ENCODE measurements around the gene ANO9. TPM values are rescaled to one million over a fixed set of nuclear protein-coding genes. Genes with fewer than 3 reads are reported as not detected.

The ANO9 gene
- polyA plus RNA-seq, 1 donor: 169 TPM

DNA sequence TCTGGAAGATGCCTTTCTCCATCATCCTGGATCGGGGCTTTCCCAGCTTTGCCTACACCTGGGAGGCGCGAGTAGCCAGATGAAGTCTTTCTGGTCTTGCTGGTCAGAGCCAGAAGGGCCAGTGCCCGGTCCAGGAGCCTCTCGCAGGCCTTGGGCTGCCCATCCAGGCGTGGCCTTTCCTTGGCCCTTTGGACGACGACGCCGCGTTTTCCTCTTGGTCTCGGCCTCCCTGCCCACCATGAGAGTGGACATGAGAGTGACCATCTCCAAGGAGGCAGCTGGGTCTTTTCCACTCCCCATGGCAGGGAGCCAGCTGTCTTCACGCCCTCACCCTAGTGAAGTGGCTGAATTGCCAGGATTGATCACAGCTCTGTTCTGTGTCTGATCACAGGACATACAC, 11.8 kb upstream of the ANO9 start:
- peaks cover 39% of the 10 kb centered on the region for H3K36me3 ChIP-seq (ENCODE audit: control insufficient read depth, insufficient read depth, low read length)
- peaks cover 22% of the 10 kb centered on the region for H3K4me1 ChIP-seq (ENCODE audit: control insufficient read depth, insufficient read depth, low read length)
- H3K27me3 ChIP-seq (ENCODE audit: control insufficient read depth, insufficient read depth, low read length): no peaks in the 10 kb centered on the region
- WGBS (ENCODE audit: insufficient coverage, low lambda C conversion rate): no CpG with 5 or more reads among the region's 13 CpGs
- no peaks in the 10 kb centered on the region for H3K9me3 ChIP-seq (ENCODE audit: control insufficient read depth, low read depth, low read length)
- DNase-seq: no peak
- H3K4me3 ChIP-seq (ENCODE audit: low read length): no peak overlapping the region
- H3K27ac ChIP-seq (ENCODE audit: low read length): no peak overlapping the region

DNA sequence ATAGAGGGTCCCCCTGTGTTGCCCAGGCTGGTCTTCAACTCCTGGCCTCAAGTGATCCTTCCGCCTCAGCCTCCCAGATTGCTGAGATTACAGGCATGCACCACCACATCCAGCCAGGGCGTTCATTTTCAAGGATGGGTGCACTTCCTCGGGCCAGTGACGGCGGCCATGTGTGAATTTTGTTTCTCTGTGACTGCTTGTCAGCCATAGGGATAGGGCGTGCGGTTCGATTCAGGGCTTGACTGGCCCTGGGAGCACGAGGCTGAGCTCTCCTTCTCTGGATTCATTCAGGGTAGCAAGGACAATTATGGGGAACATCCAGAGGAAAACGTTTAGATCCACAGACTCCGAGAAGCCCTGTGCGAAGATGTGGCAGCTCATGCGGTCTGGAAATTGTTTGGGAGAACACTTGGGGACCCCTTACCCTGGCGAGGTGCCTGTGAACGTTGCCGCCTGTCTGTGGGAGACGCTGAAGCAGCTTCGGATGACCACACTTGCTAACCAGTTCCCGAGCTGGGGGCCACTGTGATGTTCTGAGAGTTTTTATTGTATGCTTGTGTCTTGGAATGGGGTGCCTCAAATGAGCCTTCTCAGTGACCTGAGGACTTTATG, 11.2 kb upstream of the ANO9 start:
- Histone ChIP-seq H3K27ac (ENCODE audit: low read length) (no peak overlapping the region), H3K36me3 (ENCODE audit: control insufficient read depth, insufficient read depth, low read length) (peaks cover 39% of the 10 kb centered on the region), H3K4me1 (ENCODE audit: control insufficient read depth, insufficient read depth, low read length) (peaks cover 25% of the 10 kb centered on the region), H3K9me3 (ENCODE audit: control insufficient read depth, low read depth, low read length) (no peaks in the 10 kb centered on the region), H3K4me3 (ENCODE audit: low read length) (no peak overlapping the region), H3K27me3 (ENCODE audit: control insufficient read depth, insufficient read depth, low read length) (no peaks in the 10 kb centered on the region)
- no CpG with 5 or more reads among the region's 19 CpGs for WGBS (ENCODE audit: insufficient coverage, low lambda C conversion rate)
- no peak for DNase-seq

DNA sequence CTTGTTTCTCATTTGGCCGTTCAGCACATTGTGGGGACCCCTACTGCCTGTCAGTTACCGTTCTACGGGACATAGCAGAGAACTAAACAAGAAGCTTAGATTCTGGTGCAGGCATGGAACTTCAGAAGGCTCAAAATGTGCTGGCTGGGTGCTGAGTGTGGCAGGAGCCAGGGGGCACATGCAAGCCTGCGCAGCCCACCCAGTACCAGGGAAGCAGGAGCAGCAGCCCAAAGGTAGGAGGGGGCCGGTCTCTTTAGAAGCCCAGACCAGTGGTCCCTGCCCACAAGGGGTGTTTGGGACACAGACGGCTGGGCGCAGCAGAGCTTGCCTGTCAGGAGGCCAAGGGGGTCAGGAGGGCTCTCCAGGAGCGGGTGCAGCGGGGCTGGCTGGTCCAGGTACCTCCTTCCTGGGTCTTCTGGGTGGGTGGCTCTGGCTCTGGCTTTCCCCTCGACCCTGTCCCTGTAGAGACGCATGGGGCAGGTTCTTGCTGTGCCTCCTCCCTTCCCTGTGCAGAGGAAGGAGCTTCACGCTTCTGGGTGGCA, 10.5 kb upstream of the ANO9 start:
- Histone ChIP-seq H3K9me3 (ENCODE audit: control insufficient read depth, low read depth, low read length) (no peaks in the 10 kb centered on the region), H3K4me1 (ENCODE audit: control insufficient read depth, insufficient read depth, low read length) (peaks cover 30% of the 10 kb centered on the region), H3K4me3 (ENCODE audit: low read length) (no peak overlapping the region), H3K27ac (ENCODE audit: low read length) (no peak overlapping the region), H3K27me3 (ENCODE audit: control insufficient read depth, insufficient read depth, low read length) (no peaks in the 10 kb centered on the region), H3K36me3 (ENCODE audit: control insufficient read depth, insufficient read depth, low read length) (peaks cover 36% of the 10 kb centered on the region)
- no CpG with 5 or more reads among the region's 12 CpGs for WGBS (ENCODE audit: insufficient coverage, low lambda C conversion rate)
- no peak for DNase-seq

DNA sequence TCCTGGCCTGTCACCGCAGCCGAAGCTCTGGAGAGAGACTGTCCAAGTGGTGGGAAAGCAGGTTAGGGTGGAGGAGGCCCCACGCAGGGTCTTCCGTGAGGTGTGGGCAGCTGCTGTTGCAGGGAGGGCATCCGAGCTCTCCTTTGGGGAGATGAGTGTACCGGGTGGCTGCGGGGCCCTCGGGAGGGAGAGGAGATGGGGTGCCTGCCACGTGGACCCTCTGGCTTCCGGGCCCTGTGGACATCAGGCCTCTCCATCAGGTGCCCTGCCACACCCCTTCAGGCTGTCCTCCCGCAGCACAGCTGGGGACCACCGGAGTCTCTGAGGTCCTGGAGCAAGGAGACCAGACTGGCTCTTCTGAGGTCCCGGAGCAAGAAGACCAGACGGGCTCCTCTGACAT, 9.9 kb upstream of the ANO9 start:
- H3K27me3 ChIP-seq (ENCODE audit: control insufficient read depth, insufficient read depth, low read length): no peaks in the 10 kb centered on the region
- peaks cover 34% of the 10 kb centered on the region for H3K4me1 ChIP-seq (ENCODE audit: control insufficient read depth, insufficient read depth, low read length)
- H3K4me3 ChIP-seq (ENCODE audit: low read length): no peak overlapping the region
- no peak for DNase-seq
- H3K36me3 ChIP-seq (ENCODE audit: control insufficient read depth, insufficient read depth, low read length): peaks cover 33% of the 10 kb centered on the region
- WGBS (ENCODE audit: insufficient coverage, low lambda C conversion rate): no CpG with 5 or more reads among the region's 14 CpGs
- H3K9me3 ChIP-seq (ENCODE audit: control insufficient read depth, low read depth, low read length): no peaks in the 10 kb centered on the region
- H3K27ac ChIP-seq (ENCODE audit: low read length): no peak overlapping the region

DNA sequence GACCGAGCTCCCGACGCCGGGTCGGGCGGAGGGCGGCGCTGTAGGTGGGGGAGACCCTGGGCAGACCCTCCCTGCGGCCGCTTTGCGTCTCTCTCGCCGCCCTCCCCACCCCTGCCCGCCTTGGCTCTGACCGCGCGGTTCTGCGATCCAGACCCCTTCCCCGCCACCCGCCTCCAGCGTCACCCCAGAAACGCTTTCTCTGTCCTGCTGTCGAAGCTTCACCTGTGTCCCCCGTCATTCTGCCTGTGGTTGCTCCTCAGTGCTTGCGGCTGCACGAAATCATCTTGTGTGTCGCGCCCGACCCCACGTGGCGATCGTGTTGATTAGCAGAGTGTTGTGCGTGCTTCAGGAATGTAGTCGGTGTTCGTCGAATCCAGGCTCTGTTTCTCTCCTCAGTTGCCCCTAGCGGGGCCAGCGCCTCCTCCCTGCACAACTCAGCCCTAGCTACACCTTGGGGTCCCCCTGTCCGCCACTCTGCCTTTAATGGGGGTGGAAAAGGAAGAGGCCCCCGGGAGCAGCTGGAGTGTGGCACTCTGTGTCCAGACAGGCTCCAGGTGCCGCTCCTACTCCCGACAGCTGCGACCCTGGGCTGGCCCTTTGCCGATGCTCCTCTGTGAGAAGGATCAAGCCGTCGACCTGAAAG, 9.1 kb upstream of the ANO9 start:
- H3K27ac ChIP-seq (ENCODE audit: low read length): no peak overlapping the region
- no CpG with 5 or more reads among the region's 46 CpGs for WGBS (ENCODE audit: insufficient coverage, low lambda C conversion rate)
- H3K36me3 ChIP-seq (ENCODE audit: control insufficient read depth, insufficient read depth, low read length): peaks cover 33% of the 10 kb centered on the region
- no peaks in the 10 kb centered on the region for H3K27me3 ChIP-seq (ENCODE audit: control insufficient read depth, insufficient read depth, low read length)
- H3K9me3 ChIP-seq (ENCODE audit: control insufficient read depth, low read depth, low read length): no peaks in the 10 kb centered on the region
- DNase-seq: peak; percentile 70 to 77
- peak overlapping the region; percentile 66 for H3K4me3 ChIP-seq (ENCODE audit: low read length)
- peaks cover 42% of the 10 kb centered on the region for H3K4me1 ChIP-seq (ENCODE audit: control insufficient read depth, insufficient read depth, low read length)

DNA sequence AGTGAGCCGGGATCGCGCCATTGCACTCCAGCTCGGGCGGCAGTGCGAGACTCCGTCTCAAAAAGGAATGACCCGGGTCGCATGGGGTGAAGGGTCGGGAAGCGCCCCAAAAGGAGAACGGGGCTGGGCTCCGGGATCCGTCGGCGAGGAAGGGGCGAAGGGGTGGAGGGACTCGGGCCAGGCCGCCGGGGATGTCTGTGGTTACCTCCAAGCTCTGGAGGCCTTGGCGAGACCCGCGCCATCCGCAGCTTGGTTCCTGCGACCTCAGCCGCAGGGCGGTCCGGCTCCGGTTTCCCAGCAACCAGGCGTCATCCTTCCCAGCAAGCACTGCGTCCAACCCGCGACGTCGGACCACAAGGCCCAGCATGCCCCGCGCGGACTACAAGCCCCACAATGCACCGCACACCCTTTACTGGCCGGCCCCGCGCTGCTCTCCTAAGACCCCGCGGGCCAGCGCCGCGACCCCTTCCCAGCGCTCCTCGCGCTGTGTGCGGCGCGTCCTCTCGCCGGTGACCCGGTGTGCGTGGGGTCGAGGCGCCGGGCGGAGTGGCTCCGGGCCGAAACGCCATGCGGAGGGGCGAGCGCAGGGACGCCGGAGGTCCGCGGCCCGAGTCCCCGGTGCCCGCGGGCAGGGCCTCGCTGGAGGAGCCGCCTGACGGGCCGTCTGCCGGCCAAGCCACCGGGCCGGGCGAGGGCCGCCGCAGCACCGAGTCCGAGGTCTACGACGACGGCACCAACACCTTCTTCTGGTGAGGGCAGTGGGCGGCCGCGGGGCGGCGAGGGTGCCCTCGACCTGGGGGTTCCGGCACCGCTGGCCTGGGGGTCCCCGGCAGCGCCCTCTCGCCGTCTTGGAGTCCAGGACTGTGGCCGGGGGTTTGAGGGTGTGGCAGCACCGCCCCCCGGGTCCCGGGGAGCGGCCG, 8.3 kb upstream of the ANO9 start, which contains the start of gene PTDSS2:
PTDSS2 (plus strand) TSS at position 391 of the 920 bp plus-strand sequence; CDS start at position 568, 177 bp downstream.
- Histone ChIP-seq H3K27me3 (ENCODE audit: control insufficient read depth, insufficient read depth, low read length) (no peaks in the 10 kb centered on the region), H3K4me3 (ENCODE audit: low read length) (peak within 1 kb of the TSS; percentile 66), H3K9me3 (ENCODE audit: control insufficient read depth, low read depth, low read length) (no peaks in the 10 kb centered on the region), H3K36me3 (ENCODE audit: control insufficient read depth, insufficient read depth, low read length) (peaks cover 26% of the 10 kb centered on the region), H3K4me1 (ENCODE audit: control insufficient read depth, insufficient read depth, low read length) (peaks cover 49% of the 10 kb centered on the region), H3K27ac (ENCODE audit: low read length) (peak within 1 kb of the TSS; percentile 98)
- peak; percentile 96 for DNase-seq
- WGBS (ENCODE audit: insufficient coverage, low lambda C conversion rate): 0% methylated on average over 1 of the region's 108 CpGs

DNA sequence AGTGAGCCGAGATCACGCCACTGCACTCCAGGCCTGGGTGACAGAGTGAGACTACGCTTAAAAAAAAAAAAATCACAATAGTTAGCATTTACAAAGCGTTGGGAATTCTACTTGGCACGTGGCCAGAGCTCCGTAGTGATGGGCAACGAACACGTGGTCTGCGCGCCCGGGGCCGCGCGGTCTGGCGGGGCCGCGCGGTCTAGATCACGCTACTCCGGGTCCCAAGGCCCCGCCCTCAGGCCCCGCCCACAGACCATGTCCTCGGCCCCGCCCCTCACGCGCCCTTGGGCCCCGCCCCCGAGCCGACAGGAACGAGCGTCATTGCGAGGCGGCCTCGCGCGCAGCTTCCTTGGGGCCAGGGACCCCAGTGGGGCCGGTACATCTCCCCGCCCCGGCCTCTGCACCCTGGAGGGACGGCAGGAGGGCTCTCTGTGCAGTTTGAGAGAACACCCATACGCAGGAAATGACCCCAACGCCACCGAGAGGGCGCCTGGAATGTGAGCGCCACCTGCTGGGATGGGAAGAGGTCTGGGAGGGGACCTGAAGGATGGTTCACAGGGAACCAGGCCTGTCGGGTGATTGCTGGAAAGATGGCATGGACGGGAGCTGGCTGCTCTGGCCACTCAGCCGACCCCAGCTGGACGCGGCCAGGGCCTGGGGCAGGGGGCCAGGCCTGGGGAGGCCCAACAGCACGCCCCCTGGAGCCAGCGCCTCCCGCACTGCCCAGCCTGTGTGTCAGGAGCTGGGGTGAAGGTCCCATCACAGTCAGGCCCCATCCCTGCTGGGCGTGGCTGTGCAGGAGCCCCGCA, 6.3 kb upstream of the ANO9 start:
- peak; percentile 96 to 97 for DNase-seq
- no peaks in the 10 kb centered on the region for H3K9me3 ChIP-seq (ENCODE audit: control insufficient read depth, low read depth, low read length)
- peak overlapping the region; percentile 98 for H3K27ac ChIP-seq (ENCODE audit: low read length)
- H3K4me3 ChIP-seq (ENCODE audit: low read length): peak overlapping the region; percentile 65
- peaks cover 10% of the 10 kb centered on the region for H3K36me3 ChIP-seq (ENCODE audit: control insufficient read depth, insufficient read depth, low read length)
- H3K27me3 ChIP-seq (ENCODE audit: control insufficient read depth, insufficient read depth, low read length): no peaks in the 10 kb centered on the region
- WGBS (ENCODE audit: insufficient coverage, low lambda C conversion rate): no CpG with 5 or more reads among the region's 55 CpGs
- peaks cover 67% of the 10 kb centered on the region for H3K4me1 ChIP-seq (ENCODE audit: control insufficient read depth, insufficient read depth, low read length)

DNA sequence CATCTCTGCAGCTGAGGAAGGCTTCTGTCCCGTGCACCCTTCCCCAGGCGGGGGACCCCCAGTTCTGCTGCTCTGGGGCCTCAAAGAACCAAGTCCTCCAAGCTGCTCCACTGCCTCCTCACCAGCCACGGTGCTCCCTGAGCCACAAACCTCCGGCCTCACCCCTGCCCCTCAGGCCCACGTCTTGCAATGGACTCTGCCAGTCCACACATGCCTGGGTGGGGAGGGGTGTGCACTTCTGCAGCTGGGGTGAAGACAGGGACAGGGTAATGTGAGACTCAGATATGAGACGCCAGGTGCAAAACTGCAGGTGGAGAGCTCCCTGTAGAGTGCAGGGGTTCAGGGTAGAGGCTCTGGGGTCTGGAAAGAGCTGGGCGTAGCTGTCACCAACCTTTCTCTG, 5.1 kb upstream of the ANO9 start:
- peak overlapping the region; percentile 33 for H3K4me3 ChIP-seq (ENCODE audit: low read length)
- H3K4me1 ChIP-seq (ENCODE audit: control insufficient read depth, insufficient read depth, low read length): peaks cover 77% of the 10 kb centered on the region
- peaks cover 1% of the 10 kb centered on the region for H3K36me3 ChIP-seq (ENCODE audit: control insufficient read depth, insufficient read depth, low read length)
- peak; percentile 80 to 89 for DNase-seq
- peak overlapping the region; percentile 99 for H3K27ac ChIP-seq (ENCODE audit: low read length)
- WGBS (ENCODE audit: insufficient coverage, low lambda C conversion rate): no CpG with 5 or more reads among the region's 7 CpGs
- no peaks in the 10 kb centered on the region for H3K9me3 ChIP-seq (ENCODE audit: control insufficient read depth, low read depth, low read length)
- no peaks in the 10 kb centered on the region for H3K27me3 ChIP-seq (ENCODE audit: control insufficient read depth, insufficient read depth, low read length)

DNA sequence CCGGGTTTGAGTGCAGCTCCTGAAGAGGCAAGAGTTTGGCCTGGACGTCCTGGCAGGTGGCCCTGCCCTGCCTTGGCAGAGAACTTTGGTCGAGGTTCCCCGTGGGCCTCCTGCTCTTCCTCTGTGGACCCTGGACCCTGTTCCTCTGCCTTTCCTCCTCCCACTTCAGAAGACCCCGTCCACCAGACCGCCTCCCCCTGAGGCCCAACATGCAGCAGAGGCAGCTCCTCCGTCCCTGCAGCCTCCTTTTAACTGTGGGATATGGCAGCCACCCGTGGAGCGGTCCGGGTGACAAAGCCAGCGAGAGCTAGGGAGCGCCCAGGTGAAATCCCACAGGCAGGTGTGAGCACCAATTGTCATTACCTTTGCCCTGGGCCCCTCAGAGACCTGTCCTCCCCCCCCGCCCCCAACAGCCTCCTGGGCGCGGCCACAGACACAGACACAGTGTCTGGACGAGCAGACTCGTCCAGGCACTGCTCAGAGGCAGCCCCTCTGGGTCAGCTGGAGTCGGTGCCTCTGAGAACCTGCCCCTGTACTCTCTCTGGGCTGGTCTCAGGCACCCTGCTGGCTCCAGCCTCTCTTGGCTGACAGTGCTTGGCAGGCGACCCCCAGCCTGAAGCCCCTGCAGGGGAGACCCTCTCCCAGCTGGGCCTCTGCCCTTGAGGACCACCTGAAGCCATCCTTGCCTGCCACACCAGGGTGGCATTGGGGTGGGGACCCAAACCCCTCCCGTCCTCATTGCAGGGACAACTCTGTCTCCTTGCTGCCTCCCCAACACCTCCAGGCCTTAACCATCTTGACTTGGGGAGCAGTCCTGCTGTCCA, 4.2 kb upstream of the ANO9 start:
- peaks cover 68% of the 10 kb centered on the region for H3K4me1 ChIP-seq (ENCODE audit: control insufficient read depth, insufficient read depth, low read length)
- H3K27me3 ChIP-seq (ENCODE audit: control insufficient read depth, insufficient read depth, low read length): no peaks in the 10 kb centered on the region
- H3K27ac ChIP-seq (ENCODE audit: low read length): peak overlapping the region; percentile 99
- peak overlapping the region; percentile 33 for H3K4me3 ChIP-seq (ENCODE audit: low read length)
- 33% methylated on average over 1 of the region's 20 CpGs for WGBS (ENCODE audit: insufficient coverage, low lambda C conversion rate)
- peak; percentile 94 to 98 for DNase-seq
- no peaks in the 10 kb centered on the region for H3K36me3 ChIP-seq (ENCODE audit: control insufficient read depth, insufficient read depth, low read length)
- no peaks in the 10 kb centered on the region for H3K9me3 ChIP-seq (ENCODE audit: control insufficient read depth, low read depth, low read length)

Measured in large intestine (tissue), 3 donors.